Body of pancreas (tissue), 4 donors: ENCODE data around the gene TRPV6.

Experiments
- POLR2A ChIP-seq, 3 donors: fragments of 450-650 bp; IDR thresholded peaks; one replicate each; pipeline ENCODE4 v1.6.1; 2016; ENCODE audit warnings: antibody characterized with exemption in 3 of 3, mild to moderate bottlenecking in 2 of 3
- TF ChIP-seq, protein P1 (sequence below), 7 experiments: fragments of 450-650 bp in 4 of 7; fragments of 200-600 bp in 3 of 7; sonication (generic) in 3 of 7; IDR thresholded peaks; one replicate each; pipeline ENCODE4 v1.5.1; 2016 to 2019; ENCODE audit warnings: antibody characterized with exemption in 7 of 7

DNA sequence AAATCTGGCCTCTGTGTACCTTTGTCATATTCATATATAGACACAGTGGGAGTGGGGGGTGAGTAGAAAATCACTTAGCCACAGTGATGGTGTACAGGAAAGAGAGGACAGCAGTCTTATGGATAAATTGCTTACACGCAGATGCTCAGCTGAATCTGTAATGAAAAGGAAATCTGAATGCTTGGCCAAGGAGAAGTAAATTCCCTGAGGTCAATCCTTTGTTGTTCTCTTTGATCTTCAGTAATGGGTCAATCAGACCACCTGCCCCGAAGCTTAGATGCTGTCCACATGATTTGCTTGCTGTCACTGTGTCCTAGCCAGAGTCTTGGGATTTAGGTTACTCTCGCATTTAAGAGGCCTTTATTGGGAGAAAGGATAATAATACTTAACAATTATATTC lies 49.1 kb downstream of the TRPV6 start:
- TF ChIP-seq, protein P1, sequence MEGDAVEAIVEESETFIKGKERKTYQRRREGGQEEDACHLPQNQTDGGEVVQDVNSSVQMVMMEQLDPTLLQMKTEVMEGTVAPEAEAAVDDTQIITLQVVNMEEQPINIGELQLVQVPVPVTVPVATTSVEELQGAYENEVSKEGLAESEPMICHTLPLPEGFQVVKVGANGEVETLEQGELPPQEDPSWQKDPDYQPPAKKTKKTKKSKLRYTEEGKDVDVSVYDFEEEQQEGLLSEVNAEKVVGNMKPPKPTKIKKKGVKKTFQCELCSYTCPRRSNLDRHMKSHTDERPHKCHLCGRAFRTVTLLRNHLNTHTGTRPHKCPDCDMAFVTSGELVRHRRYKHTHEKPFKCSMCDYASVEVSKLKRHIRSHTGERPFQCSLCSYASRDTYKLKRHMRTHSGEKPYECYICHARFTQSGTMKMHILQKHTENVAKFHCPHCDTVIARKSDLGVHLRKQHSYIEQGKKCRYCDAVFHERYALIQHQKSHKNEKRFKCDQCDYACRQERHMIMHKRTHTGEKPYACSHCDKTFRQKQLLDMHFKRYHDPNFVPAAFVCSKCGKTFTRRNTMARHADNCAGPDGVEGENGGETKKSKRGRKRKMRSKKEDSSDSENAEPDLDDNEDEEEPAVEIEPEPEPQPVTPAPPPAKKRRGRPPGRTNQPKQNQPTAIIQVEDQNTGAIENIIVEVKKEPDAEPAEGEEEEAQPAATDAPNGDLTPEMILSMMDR (IDR thresholded peaks at IDR 0.05): no peak
- TF ChIP-seq POLR2A (IDR thresholded peaks at IDR 0.05): no peak
